ENCODE measurements around the gene COG7.

DNA sequence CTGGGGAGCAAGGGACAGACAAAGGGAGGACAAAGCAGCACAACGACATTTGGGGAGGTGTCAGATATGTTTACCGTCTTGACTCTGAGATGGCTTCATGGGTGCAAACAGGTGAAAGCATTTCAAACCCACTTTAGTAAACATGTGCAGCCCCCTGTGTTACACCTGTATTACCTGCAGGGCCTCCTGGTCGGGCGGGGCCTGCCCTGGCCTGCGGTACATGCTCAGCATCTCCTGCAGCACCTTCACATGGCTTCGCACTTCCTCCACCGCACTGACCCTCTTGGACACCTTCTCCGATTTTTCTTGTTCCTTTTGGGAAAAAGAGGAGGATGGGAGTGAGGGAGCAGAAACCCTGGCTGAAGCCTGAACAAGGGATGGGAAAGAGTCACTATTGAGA, 32.9 kb upstream of the COG7 start:
- TF ChIP-seq, protein P1, sequence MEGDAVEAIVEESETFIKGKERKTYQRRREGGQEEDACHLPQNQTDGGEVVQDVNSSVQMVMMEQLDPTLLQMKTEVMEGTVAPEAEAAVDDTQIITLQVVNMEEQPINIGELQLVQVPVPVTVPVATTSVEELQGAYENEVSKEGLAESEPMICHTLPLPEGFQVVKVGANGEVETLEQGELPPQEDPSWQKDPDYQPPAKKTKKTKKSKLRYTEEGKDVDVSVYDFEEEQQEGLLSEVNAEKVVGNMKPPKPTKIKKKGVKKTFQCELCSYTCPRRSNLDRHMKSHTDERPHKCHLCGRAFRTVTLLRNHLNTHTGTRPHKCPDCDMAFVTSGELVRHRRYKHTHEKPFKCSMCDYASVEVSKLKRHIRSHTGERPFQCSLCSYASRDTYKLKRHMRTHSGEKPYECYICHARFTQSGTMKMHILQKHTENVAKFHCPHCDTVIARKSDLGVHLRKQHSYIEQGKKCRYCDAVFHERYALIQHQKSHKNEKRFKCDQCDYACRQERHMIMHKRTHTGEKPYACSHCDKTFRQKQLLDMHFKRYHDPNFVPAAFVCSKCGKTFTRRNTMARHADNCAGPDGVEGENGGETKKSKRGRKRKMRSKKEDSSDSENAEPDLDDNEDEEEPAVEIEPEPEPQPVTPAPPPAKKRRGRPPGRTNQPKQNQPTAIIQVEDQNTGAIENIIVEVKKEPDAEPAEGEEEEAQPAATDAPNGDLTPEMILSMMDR (IDR thresholded peaks at IDR 0.05; ENCODE audit: low read depth, low read length), result no peak
- TF ChIP-seq EZH2phosphoT487 (IDR thresholded peaks at IDR 0.05; ENCODE audit: low read depth), result no peak
